ENCODE data around the gene GCDH.
"Not testable (repeated sequence)": the region's sequence is repeated elsewhere in the genome, so short reads cannot be mapped to it uniquely, and the experiment has no call there.

Gene GCDH

GRCh38 chr19:12890787-12891552, at the start of gene GCDH:
Gene GCDH (plus strand): TSS chr19:12891160. CDS start chr19:12891305, 145 bp downstream.
- DNase-seq = peak; percentile 94

- DNase-seq = no peak
Observed at GRCh38 chr19:12842511-12842910, 48.4 kb upstream of the GCDH start.

- DNase-seq = no peak
Observed at GRCh38 chr19:12843328-12843727, 47.6 kb upstream of the GCDH start.

- DNase-seq = no peak
Observed at GRCh38 chr19:12843999-12844732, 46.8 kb upstream of the GCDH start.

- DNase-seq = not testable (repeated sequence)
Observed at GRCh38 chr19:12846613-12847012, 44.3 kb upstream of the GCDH start.

- DNase-seq = peak; percentile 97
Observed at GRCh38 chr19:12847159-12848139, 43.5 kb upstream of the GCDH start.

- DNase-seq = no peak
Observed at GRCh38 chr19:12856653-12857052, 34.3 kb upstream of the GCDH start.

- no peak for DNase-seq
Observed at GRCh38 chr19:12858041-12858928, 32.7 kb upstream of the GCDH start.

- no peak for DNase-seq
Observed at GRCh38 chr19:12859546-12859945, 31.4 kb upstream of the GCDH start.

GRCh38 chr19:12864143-12864542, 26.8 kb upstream of the GCDH start:
- no peak for DNase-seq

- DNase-seq = no peak
Observed at GRCh38 chr19:12864721-12865715, 25.9 kb upstream of the GCDH start.

- DNase-seq = no peak
Observed at GRCh38 chr19:12865746-12866415, 25.1 kb upstream of the GCDH start.

GRCh38 chr19:12866416-12867119, 24.4 kb upstream of the GCDH start:
- no peak for DNase-seq

- peak; percentile 89 for DNase-seq
Observed at GRCh38 chr19:12867120-12868099, 23.6 kb upstream of the GCDH start.

- no peak for DNase-seq
Observed at GRCh38 chr19:12868540-12869112, 22.3 kb upstream of the GCDH start.

- no peak for DNase-seq
Observed at GRCh38 chr19:12871681-12872080, 19.3 kb upstream of the GCDH start.

- no peak for DNase-seq
Observed at GRCh38 chr19:12872255-12872654, 18.7 kb upstream of the GCDH start.
